Hepatocyte (in vitro differentiated cells): Measurements from ENCODE around the gene AFAP1L2. TPM values are rescaled to one million over a fixed set of nuclear protein-coding genes. Genes with fewer than 3 reads are reported as not detected.

Experiments used
- DNase-seq: peaks from one replicate; pipeline ENCODE4 v3.0.0-alpha.2; 2016; ENCODE audit warnings: low spot score
- H2AFZ ChIP-seq: fragments of 200-600 bp; sonication (generic); 2 replicates; pipeline ENCODE4 v1.6.0; 2016; ENCODE audit warnings: antibody characterized with exemption, mild to moderate bottlenecking
- H3K27ac ChIP-seq: fragments of 200-600 bp; sonication (generic); 2 replicates; pipeline ENCODE4 v1.5.1; 2016; ENCODE audit warnings: mild to moderate bottlenecking
- H3K27me3 ChIP-seq: fragments of 200-600 bp; sonication (generic); 2 replicates; pipeline ENCODE4 v1.6.1; 2016
- H3K36me3 ChIP-seq: fragments of 200-600 bp; sonication (generic); replicated peaks from 2 replicates; pipeline ENCODE4 v1.5.1; 2016; ENCODE audit warnings: low read depth; ENCODE audit not compliant: insufficient read depth
- H3K4me1 ChIP-seq: fragments of 200-600 bp; sonication (generic); 2 replicates; pipeline ENCODE4 v1.5.1; 2016; ENCODE audit warnings: mild to moderate bottlenecking, moderate library complexity; ENCODE audit not compliant: insufficient read depth
- H3K4me2 ChIP-seq: fragments of 200-600 bp; sonication (generic); 2 replicates; pipeline ENCODE4 v1.6.0; 2016
- H3K4me3 ChIP-seq: fragments of 200-600 bp; sonication (generic); 2 replicates; pipeline ENCODE4 v1.5.1; 2016; ENCODE audit warnings: mild to moderate bottlenecking
- H3K79me2 ChIP-seq: fragments of 200-600 bp; sonication (generic); 2 replicates; pipeline ENCODE4 v1.6.0; 2017; ENCODE audit warnings: mild to moderate bottlenecking
- H3K9me2 ChIP-seq: fragments of 200-600 bp; sonication (generic); replicated peaks from 2 replicates; pipeline ENCODE4 v1.6.0; 2017; ENCODE audit warnings: mild to moderate bottlenecking; ENCODE audit not compliant: insufficient read depth
- H3K9me3 ChIP-seq: fragments of 200-600 bp; sonication (generic); 2 replicates; pipeline ENCODE4 v1.5.1; 2016; ENCODE audit warnings: low read depth, mild to moderate bottlenecking
- H4K20me1 ChIP-seq: fragments of 200-600 bp; sonication (generic); 2 replicates; pipeline ENCODE4 v1.6.0; 2016; ENCODE audit warnings: mild to moderate bottlenecking; ENCODE audit not compliant: insufficient read depth, poor library complexity, severe bottlenecking
- CTCF ChIP-seq: fragments of 200-600 bp; sonication (generic); IDR thresholded peaks from 2 replicates; pipeline ENCODE4 v1.5.1; 2016; ENCODE audit warnings: antibody characterized with exemption, mild to moderate bottlenecking; ENCODE audit not compliant: poor library complexity
- EZH2 ChIP-seq: fragments of 200-600 bp; sonication (generic); IDR thresholded peaks from 2 replicates; pipeline ENCODE4 v1.6.1; 2016; ENCODE audit warnings: antibody characterized with exemption, mild to moderate bottlenecking, borderline replicate concordance
- EZH2phosphoT487 ChIP-seq: fragments of 200-600 bp; sonication (generic); IDR thresholded peaks from one replicate; pipeline ENCODE4 v1.6.1; 2018; ENCODE audit warnings: antibody characterized with exemption, mild to moderate bottlenecking, low read depth, moderate library complexity; ENCODE audit not compliant: unreplicated experiment, severe bottlenecking
- WGBS: methylation state at CpG from one replicate; pipeline ENCODE4 v1.1.6; 2016; ENCODE audit warnings: low lambda C conversion rate; ENCODE audit errors: missing lambda C conversion rate; 5-methylcytosine and 5-hydroxymethylcytosine counted together
- polyA plus RNA-seq: library from polyadenylated mRNA; unstranded; fragments of >200 nt; fragmentation: Nextera tagmentation; extraction: Ambion mirVana; gene quantifications from 2 replicates; pipeline ENCODE4 v1.2.1, GENCODE V29; 2016
- total RNA-seq: library from RNA; depleted of rRNA; stranded (reverse); fragments of >200 nt; gene quantifications from 2 replicates; pipeline ENCODE4 v1.2.3, GENCODE V29; 2014

AFAP1L2 gene
- total and polyA plus RNA-seq, 2 experiments from 2014 or later: 6.1 to 9.6 TPM

- Histone ChIP-seq H3K4me2 (peak overlapping the region; percentile 86), H3K9me2 (no peaks in the 10 kb centered on the region), H3K4me3 (peak overlapping the region; percentile 18), H3K27ac (peak overlapping the region; percentile 2), H4K20me1 (no peaks in the 10 kb centered on the region), H3K36me3 (no peaks in the 10 kb centered on the region), H3K79me2 (no peaks in the 10 kb centered on the region), H2AFZ (peak overlapping the region; percentile 37), H3K4me1 (peaks cover 9% of the 10 kb centered on the region), H3K27me3 (no peaks in the 10 kb centered on the region), H3K9me3 (no peaks in the 10 kb centered on the region)
- peak; percentile 90 for DNase-seq
- WGBS: 9% methylated on average over 14 of the region's 14 CpGs
- TF ChIP-seq CTCF: peak; percentile 90
- TF ChIP-seq EZH2: no peak
These were observed 100.2 kb downstream of the AFAP1L2 start for GRCh38 chr10:114304017-114304570.

GRCh38 chr10:114303556-114303955 is 100.7 kb downstream of the AFAP1L2 start:
- DNase-seq: no peak
- Histone ChIP-seq H3K27me3 (no peaks in the 10 kb centered on the region), H3K36me3 (no peaks in the 10 kb centered on the region), H3K4me3 (no peak overlapping the region), H4K20me1 (no peaks in the 10 kb centered on the region), H3K27ac (no peak overlapping the region), H3K4me1 (peaks cover 9% of the 10 kb centered on the region), H3K9me2 (no peaks in the 10 kb centered on the region), H3K79me2 (no peaks in the 10 kb centered on the region), H3K9me3 (no peaks in the 10 kb centered on the region), H3K4me2 (no peak overlapping the region), H2AFZ (no peak overlapping the region)
- 72% methylated on average over 10 of the region's 10 CpGs for WGBS
- TF ChIP-seq EZH2phosphoT487: no peak
- TF ChIP-seq CTCF: no peak
- no peak for TF ChIP-seq EZH2

GRCh38 chr10:114301951-114302710 is 102.2 kb downstream of the AFAP1L2 start:
- Histone ChIP-seq H3K9me3 (no peaks in the 10 kb centered on the region), H3K4me1 (peaks cover 9% of the 10 kb centered on the region), H2AFZ (no peak overlapping the region), H3K4me3 (no peak overlapping the region), H3K36me3 (no peaks in the 10 kb centered on the region), H3K79me2 (no peaks in the 10 kb centered on the region), H3K27me3 (no peaks in the 10 kb centered on the region), H3K9me2 (no peaks in the 10 kb centered on the region), H4K20me1 (no peaks in the 10 kb centered on the region), H3K4me2 (no peak overlapping the region), H3K27ac (no peak overlapping the region)
- DNase-seq: no peak
- 80% methylated on average over 13 of the region's 14 CpGs for WGBS
- no peak for TF ChIP-seq EZH2phosphoT487

GRCh38 chr10:114301177-114301576 is 103.1 kb downstream of the AFAP1L2 start:
- no peaks in the 10 kb centered on the region for H3K27me3 ChIP-seq
- no peak overlapping the region for H3K4me3 ChIP-seq
- no peaks in the 10 kb centered on the region for H3K79me2 ChIP-seq
- TF ChIP-seq CTCF (no peak), EZH2 (no peak), EZH2phosphoT487 (no peak)
- no peak overlapping the region for H3K4me2 ChIP-seq
- peaks cover 2% of the 10 kb centered on the region for H3K9me3 ChIP-seq
- H2AFZ ChIP-seq: no peak overlapping the region
- H4K20me1 ChIP-seq: no peaks in the 10 kb centered on the region
- 96% methylated on average over 9 of the region's 9 CpGs for WGBS
- H3K4me1 ChIP-seq: peaks cover 9% of the 10 kb centered on the region
- no peak for DNase-seq
- H3K27ac ChIP-seq: no peak overlapping the region
- H3K9me2 ChIP-seq: no peaks in the 10 kb centered on the region
- no peaks in the 10 kb centered on the region for H3K36me3 ChIP-seq
